ENCODE results near the gene LTBP1.

DNA sequence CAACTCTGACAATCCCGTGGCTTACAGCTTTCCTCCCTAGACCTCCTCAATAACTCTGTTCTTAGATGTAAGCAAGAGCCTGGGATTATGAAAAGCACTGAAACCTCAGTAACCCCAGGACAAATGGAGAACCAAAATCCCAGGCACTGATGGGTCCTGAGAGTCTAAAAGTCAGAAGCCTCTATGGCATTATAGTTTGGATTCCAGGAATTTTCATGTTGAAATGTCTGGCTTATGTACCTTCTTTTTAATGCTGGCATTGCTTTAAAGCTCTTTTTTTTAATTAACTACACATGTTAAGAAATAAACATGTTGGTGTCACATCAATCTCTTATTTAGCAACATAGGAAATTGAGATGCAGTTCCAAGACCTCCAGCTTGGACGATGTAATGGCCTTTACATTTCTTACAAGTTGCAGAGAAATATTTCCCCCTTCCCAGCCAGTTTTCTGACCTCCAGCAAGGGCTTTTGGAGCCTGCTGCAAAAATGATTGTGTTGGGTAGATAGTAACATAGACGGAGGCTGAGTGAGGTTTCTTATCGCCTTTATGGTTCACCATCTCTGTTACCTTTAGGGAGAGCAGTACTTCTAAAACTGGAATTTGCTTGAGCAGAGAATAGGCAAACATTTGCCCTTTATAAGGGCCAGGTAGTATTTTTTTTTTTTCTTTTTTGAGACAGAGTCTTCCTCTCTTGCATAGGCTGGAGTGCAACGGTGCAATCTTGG, 444.9 kb downstream of the LTBP1 start:
- no peak for TF ChIP-seq EP300 (IDR thresholded peaks at IDR 0.05; ENCODE audit: borderline replicate concordance)
- TF ChIP-seq FOXM1 (IDR thresholded peaks at IDR 0.05; ENCODE audit: borderline replicate concordance, low read depth), result no peak
- TF ChIP-seq CEBPB (IDR thresholded peaks at IDR 0.05), result no peak
- TF ChIP-seq MAX (IDR thresholded peaks at IDR 0.05), result no peak
- TF ChIP-seq CREB1 (IDR thresholded peaks at IDR 0.05; ENCODE audit: low read depth), result no peak
- no peak for TF ChIP-seq RAD21 (IDR thresholded peaks at IDR 0.05; ENCODE audit: low read depth)
- no peak for TF ChIP-seq TCF12 (IDR thresholded peaks at IDR 0.05; ENCODE audit: low read depth)
- TF ChIP-seq TEAD4 (IDR thresholded peaks at IDR 0.05), result no peak
- no peak for TF ChIP-seq ZBTB7A (IDR thresholded peaks at IDR 0.05; ENCODE audit: low read depth)
- TF ChIP-seq EGR1 (IDR thresholded peaks at IDR 0.05), result no peak
- no peak for TF ChIP-seq TAF1 (IDR thresholded peaks at IDR 0.05; ENCODE audit: low read depth)
- no peak for TF ChIP-seq NFIC (IDR thresholded peaks at IDR 0.05)
- no peak for TF ChIP-seq REST (IDR thresholded peaks at IDR 0.05; ENCODE audit: low read depth)
- TF ChIP-seq YY1 (IDR thresholded peaks at IDR 0.05; ENCODE audit: low read depth), result no peak

Measured in Ishikawa (cell line).